Liver (tissue), 9 donors: ENCODE results near the gene OTOGL. TPM values are rescaled to one million over a fixed set of nuclear protein-coding genes. Genes with fewer than 3 reads are reported as not detected.

Experiments used
- DNase-seq: peaks from one replicate; pipeline ENCODE4 v3.0.0-alpha.2; 2017; ENCODE audit warnings: low spot score
- H3K27ac ChIP-seq, 2 donors: one replicate each; pipeline ENCODE4 v1.7.0; 2013; ENCODE audit warnings: inconsistent platforms in 2 of 2, low read length in 2 of 2, control low read depth in 1 of 2, low read depth in 1 of 2, mild to moderate bottlenecking in 1 of 2
- H3K27me3 ChIP-seq, 4 donors: one replicate each; pipeline versions ENCODE4 v1.6.1 to v1.7.0; 2013; ENCODE audit warnings: low read length in 3 of 4, inconsistent platforms in 1 of 4, mild to moderate bottlenecking in 1 of 4, moderate library complexity in 1 of 4; ENCODE audit not compliant: control insufficient read depth in 4 of 4, insufficient read depth in 4 of 4
- H3K36me3 ChIP-seq, 4 donors: one replicate each; pipeline versions ENCODE4 v1.6.1 to v1.7.0; 2013; ENCODE audit warnings: low read length in 3 of 4, mild to moderate bottlenecking in 3 of 4, low read depth in 1 of 4, moderate library complexity in 1 of 4; ENCODE audit not compliant: control insufficient read depth in 4 of 4, insufficient read depth in 3 of 4
- H3K4me1 ChIP-seq, 4 donors: one replicate each; pipeline versions ENCODE4 v1.6.1 to v1.7.0; 2013; ENCODE audit warnings: low read length in 3 of 4, mild to moderate bottlenecking in 3 of 4, moderate library complexity in 1 of 4; ENCODE audit not compliant: control insufficient read depth in 4 of 4, insufficient read depth in 4 of 4
- H3K4me3 ChIP-seq, 3 donors: one replicate each; pipeline versions ENCODE4 v1.6.1 to v1.7.0; 2013; ENCODE audit warnings: low read length in 3 of 3, control low read depth in 1 of 3, low read depth in 1 of 3, mild to moderate bottlenecking in 1 of 3
- H3K9ac ChIP-seq, 2 donors: one replicate each; pipeline ENCODE4 v1.7.0; 2013; ENCODE audit warnings: low read length in 2 of 2, mild to moderate bottlenecking in 2 of 2, moderate library complexity in 2 of 2, control low read depth in 1 of 2, low read depth in 1 of 2
- H3K9me3 ChIP-seq, 4 donors: one replicate each; pipeline versions ENCODE4 v1.6.1 to v1.7.0; 2013; ENCODE audit warnings: low read length in 3 of 4; ENCODE audit not compliant: control insufficient read depth in 4 of 4
- EGR1 ChIP-seq, 2 donors: IDR thresholded peaks; 2 replicates each; pipeline ENCODE4 v1.6.1; 2016 to 2018; ENCODE audit warnings: antibody characterized with exemption in 2 of 2, low read depth in 2 of 2
- FOXA1 ChIP-seq: IDR thresholded peaks from 2 replicates; pipeline ENCODE4 v1.6.1; 2016; ENCODE audit warnings: antibody characterized with exemption
- FOXA2 ChIP-seq: IDR thresholded peaks from 2 replicates; pipeline ENCODE4 v1.6.1; 2016; ENCODE audit warnings: antibody characterized with exemption
- GABPA ChIP-seq, 2 donors: IDR thresholded peaks in 1 of 2; conservative IDR thresholded peaks in 1 of 2; 2 replicates each; pipeline ENCODE4 v1.6.1; 2016; ENCODE audit warnings: antibody characterized with exemption in 2 of 2, mild to moderate bottlenecking in 1 of 2, moderate library complexity in 1 of 2
- HNF4A ChIP-seq, 2 donors: conservative IDR thresholded peaks; 2 replicates each; pipeline ENCODE4 v1.6.1; 2016; ENCODE audit warnings: antibody characterized with exemption in 2 of 2, mild to moderate bottlenecking in 2 of 2
- HNF4G ChIP-seq: IDR thresholded peaks from 2 replicates; pipeline ENCODE4 v1.6.1; 2016; ENCODE audit warnings: antibody characterized with exemption
- JUND ChIP-seq, 2 donors: IDR thresholded peaks; 2 replicates each; pipeline ENCODE4 v1.6.1; 2016; ENCODE audit warnings: antibody characterized with exemption in 2 of 2
- NR2F2 ChIP-seq: IDR thresholded peaks from 2 replicates; pipeline ENCODE4 v1.6.1; 2016; ENCODE audit warnings: antibody characterized with exemption
- RAD21 ChIP-seq, 2 donors: IDR thresholded peaks; 2 replicates each; pipeline ENCODE4 v1.6.1; 2016; ENCODE audit warnings: antibody characterized with exemption in 2 of 2, mild to moderate bottlenecking in 2 of 2
- RXRA ChIP-seq, 2 donors: IDR thresholded peaks; 2 replicates each; pipeline ENCODE4 v1.6.1; 2017 to 2018; ENCODE audit warnings: antibody characterized with exemption in 2 of 2, mild to moderate bottlenecking in 1 of 2
- SP1 ChIP-seq: IDR thresholded peaks from 2 replicates; pipeline ENCODE4 v1.6.1; 2018; ENCODE audit warnings: antibody characterized with exemption, mild to moderate bottlenecking
- TAF1 ChIP-seq: conservative IDR thresholded peaks from 2 replicates; pipeline ENCODE4 v1.6.1; 2016; ENCODE audit warnings: antibody characterized with exemption, mild to moderate bottlenecking
- YY1 ChIP-seq: IDR thresholded peaks from 2 replicates; pipeline ENCODE4 v1.6.1; 2016; ENCODE audit warnings: antibody characterized with exemption, mild to moderate bottlenecking
- WGBS: extraction: QIAGEN DNeasy Blood & Tissue Kit; methylation state at CpG from one replicate; pipeline ENCODE4 v1.1.7; 2013; 5-methylcytosine and 5-hydroxymethylcytosine counted together
- polyA plus RNA-seq, 2 donors: library from polyadenylated mRNA; stranded (reverse) in 1 of 2; unstranded in 1 of 2; fragments of 200-250 nt in 1 of 2; fragments of >200 nt in 1 of 2; fragmentation: Nextera tagmentation in 1 of 2; extraction: Ambion mirVana in 1 of 2; gene quantifications; one replicate each; pipeline versions ENCODE4 v1.2.1 to v1.2.3, GENCODE V29; 2013 to 2015
- total RNA-seq, 2 donors: library from RNA; depleted of rRNA; stranded (reverse); fragments of >200 nt; gene quantifications; one replicate each; pipeline ENCODE4 v1.2.3, GENCODE V29; 2014
- TF ChIP-seq, protein P1 (sequence below): IDR thresholded peaks from 2 replicates; pipeline ENCODE4 v1.6.1; 2016; ENCODE audit warnings: antibody characterized with exemption
- TF ChIP-seq, protein P2 (sequence below): IDR thresholded peaks from 2 replicates; pipeline ENCODE4 v1.6.1; 2016; ENCODE audit warnings: antibody characterized with exemption
- TF ChIP-seq, protein P3 (sequence below): IDR thresholded peaks from 2 replicates; pipeline ENCODE4 v1.6.1; 2016; ENCODE audit warnings: antibody characterized with exemption
- TF ChIP-seq, protein P4 (sequence below): fragments of 150-350 bp; IDR thresholded peaks from 2 replicates; pipeline ENCODE4 v1.5.1; 2017; ENCODE audit warnings: improper control_type of control experiment, low read depth, low read length; ENCODE audit not compliant: missing input control
- TF ChIP-seq, protein P5 (sequence below): IDR thresholded peaks from 2 replicates; pipeline ENCODE4 v1.6.1; 2016; ENCODE audit warnings: antibody characterized with exemption, mild to moderate bottlenecking
- donor health status: healthy.
- donor health status: healthy.
- donor health status: healthy.
- donor health status: healthy.
- donor health status: healthy.

OTOGL gene
- total and polyA plus RNA-seq, 4 donors, result 0.01 to 0.09 (median 0.08) TPM; not detected in 1

DNA sequence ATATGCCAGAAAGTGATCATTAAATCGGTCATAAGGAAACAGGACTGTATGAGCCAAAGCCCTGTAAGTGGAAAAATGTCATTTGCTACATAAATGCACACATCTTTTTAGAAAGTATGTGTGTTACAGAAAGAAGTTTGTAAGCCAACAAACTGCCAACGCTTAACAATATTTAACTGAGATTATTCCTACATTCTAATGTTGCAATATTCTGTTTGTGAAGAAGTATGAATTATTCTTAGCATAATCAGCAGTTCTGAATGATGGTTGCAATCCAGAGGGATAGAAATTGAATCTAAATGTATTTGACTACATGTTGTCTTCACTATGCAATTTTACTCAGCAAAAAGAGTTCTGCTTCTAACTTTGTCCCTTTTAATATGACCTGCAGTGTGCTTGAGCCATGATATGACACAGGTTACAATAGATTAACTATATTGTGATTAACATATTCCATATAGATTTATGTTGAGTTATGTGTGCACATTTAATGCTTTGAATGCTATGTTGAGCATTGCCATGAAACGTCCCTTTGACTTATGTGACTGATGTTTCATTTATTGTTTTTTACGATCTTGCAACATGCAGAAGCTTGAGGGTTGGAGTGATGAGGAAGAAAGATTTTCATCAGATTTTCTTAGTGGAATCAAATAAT, 277.9 kb downstream of the OTOGL start:
- 80% methylated on average over 4 of the region's 4 CpGs for WGBS
- H3K4me1 ChIP-seq, result no peaks in the 10 kb centered on the region
- DNase-seq, result no peak
- no peak overlapping the region for H3K27ac ChIP-seq
- H3K27me3 ChIP-seq, result no peaks in the 10 kb centered on the region
- TF ChIP-seq JUND (IDR thresholded peaks at IDR 0.05), result no peak
- TF ChIP-seq, protein P1, sequence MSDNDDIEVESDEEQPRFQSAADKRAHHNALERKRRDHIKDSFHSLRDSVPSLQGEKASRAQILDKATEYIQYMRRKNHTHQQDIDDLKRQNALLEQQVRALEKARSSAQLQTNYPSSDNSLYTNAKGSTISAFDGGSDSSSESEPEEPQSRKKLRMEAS, result no peak
- TF ChIP-seq EGR1 (IDR thresholded peaks at IDR 0.05; ENCODE audit: low read depth in 2 of 2), result no peak
- TF ChIP-seq, protein P2, sequence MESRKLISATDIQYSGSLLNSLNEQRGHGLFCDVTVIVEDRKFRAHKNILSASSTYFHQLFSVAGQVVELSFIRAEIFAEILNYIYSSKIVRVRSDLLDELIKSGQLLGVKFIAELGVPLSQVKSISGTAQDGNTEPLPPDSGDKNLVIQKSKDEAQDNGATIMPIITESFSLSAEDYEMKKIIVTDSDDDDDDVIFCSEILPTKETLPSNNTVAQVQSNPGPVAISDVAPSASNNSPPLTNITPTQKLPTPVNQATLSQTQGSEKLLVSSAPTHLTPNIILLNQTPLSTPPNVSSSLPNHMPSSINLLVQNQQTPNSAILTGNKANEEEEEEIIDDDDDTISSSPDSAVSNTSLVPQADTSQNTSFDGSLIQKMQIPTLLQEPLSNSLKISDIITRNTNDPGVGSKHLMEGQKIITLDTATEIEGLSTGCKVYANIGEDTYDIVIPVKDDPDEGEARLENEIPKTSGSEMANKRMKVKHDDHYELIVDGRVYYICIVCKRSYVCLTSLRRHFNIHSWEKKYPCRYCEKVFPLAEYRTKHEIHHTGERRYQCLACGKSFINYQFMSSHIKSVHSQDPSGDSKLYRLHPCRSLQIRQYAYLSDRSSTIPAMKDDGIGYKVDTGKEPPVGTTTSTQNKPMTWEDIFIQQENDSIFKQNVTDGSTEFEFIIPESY, result no peak
- no peak for TF ChIP-seq SP1
- no peaks in the 10 kb centered on the region for H3K36me3 ChIP-seq
- no peak overlapping the region for H3K9ac ChIP-seq
- no peak overlapping the region for H3K4me3 ChIP-seq
- H3K9me3 ChIP-seq, result no peaks in the 10 kb centered on the region

DNA sequence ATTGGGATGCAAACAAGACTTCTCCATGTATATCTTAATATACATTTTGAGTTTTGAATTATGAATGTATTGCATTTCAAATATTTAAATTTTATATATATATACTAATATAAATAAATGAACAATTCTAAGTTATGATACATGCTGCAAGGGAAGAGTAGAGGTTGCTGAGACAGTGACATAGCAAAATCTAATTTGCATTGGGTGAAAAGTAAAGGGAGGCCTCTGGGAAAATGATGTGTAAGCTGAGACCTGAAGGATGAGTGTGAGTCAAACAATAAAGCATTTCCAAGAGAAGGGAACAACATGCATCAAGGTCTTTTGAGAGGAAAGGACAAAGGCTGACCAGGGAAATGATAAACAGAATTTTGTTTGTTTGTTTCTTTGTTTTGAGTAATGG, 281.8 kb downstream of the OTOGL start:
- H3K9ac ChIP-seq, result no peak overlapping the region
- TF ChIP-seq RXRA (IDR thresholded peaks at IDR 0.05) (no peak), HNF4A (conservative IDR thresholded peaks at IDR 0.05) (no peak), HNF4G (no peak), SP1 (no peak), FOXA2 (no peak), RAD21 (IDR thresholded peaks at IDR 0.05) (no peak)
- TF ChIP-seq, protein P3, sequence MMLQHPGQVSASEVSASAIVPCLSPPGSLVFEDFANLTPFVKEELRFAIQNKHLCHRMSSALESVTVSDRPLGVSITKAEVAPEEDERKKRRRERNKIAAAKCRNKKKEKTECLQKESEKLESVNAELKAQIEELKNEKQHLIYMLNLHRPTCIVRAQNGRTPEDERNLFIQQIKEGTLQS, result no peak
- TF ChIP-seq, protein P4, sequence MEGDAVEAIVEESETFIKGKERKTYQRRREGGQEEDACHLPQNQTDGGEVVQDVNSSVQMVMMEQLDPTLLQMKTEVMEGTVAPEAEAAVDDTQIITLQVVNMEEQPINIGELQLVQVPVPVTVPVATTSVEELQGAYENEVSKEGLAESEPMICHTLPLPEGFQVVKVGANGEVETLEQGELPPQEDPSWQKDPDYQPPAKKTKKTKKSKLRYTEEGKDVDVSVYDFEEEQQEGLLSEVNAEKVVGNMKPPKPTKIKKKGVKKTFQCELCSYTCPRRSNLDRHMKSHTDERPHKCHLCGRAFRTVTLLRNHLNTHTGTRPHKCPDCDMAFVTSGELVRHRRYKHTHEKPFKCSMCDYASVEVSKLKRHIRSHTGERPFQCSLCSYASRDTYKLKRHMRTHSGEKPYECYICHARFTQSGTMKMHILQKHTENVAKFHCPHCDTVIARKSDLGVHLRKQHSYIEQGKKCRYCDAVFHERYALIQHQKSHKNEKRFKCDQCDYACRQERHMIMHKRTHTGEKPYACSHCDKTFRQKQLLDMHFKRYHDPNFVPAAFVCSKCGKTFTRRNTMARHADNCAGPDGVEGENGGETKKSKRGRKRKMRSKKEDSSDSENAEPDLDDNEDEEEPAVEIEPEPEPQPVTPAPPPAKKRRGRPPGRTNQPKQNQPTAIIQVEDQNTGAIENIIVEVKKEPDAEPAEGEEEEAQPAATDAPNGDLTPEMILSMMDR, result no peak
- TF ChIP-seq, protein P1, result no peak
- DNase-seq, result no peak

DNA sequence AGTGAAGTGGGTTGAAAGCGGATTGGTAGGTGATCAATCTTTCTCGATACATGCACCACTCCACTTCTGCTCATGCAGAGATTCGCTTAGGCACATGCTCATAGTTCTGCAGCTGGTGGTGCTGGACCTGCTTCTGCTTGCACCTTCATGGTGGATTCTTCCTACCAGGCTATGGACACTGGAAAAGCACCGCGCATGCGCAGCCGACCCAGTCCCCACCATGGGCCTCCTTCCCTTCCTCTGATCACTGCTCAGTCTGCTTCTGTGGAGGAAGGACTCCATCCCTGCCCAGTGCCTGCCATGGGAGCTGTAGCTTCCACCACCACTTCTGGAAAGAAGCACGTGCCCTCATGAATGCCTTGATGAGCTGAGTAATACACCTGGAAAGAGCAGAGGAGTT, 282.9 kb downstream of the OTOGL start:
- H3K27me3 ChIP-seq, result no peaks in the 10 kb centered on the region
- H3K36me3 ChIP-seq, result no peaks in the 10 kb centered on the region
- no peak overlapping the region for H3K27ac ChIP-seq
- no peaks in the 10 kb centered on the region for H3K4me1 ChIP-seq
- H3K9ac ChIP-seq, result no peak overlapping the region
- no peaks in the 10 kb centered on the region for H3K9me3 ChIP-seq
- 93% methylated on average over 8 of the region's 8 CpGs for WGBS
- DNase-seq, result no peak
- H3K4me3 ChIP-seq, result no peak overlapping the region
- TF ChIP-seq, protein P1, result no peak
- no peak for TF ChIP-seq RAD21 (IDR thresholded peaks at IDR 0.05)
- TF ChIP-seq GABPA (IDR thresholded peaks at IDR 0.05 in 1 of 2, conservative IDR thresholded peaks at IDR 0.05 in 1 of 2), result no peak
- TF ChIP-seq FOXA1, result no peak
- no peak for TF ChIP-seq HNF4A (conservative IDR thresholded peaks at IDR 0.05)
- TF ChIP-seq SP1, result no peak
- TF ChIP-seq YY1, result no peak
- TF ChIP-seq, protein P5, sequence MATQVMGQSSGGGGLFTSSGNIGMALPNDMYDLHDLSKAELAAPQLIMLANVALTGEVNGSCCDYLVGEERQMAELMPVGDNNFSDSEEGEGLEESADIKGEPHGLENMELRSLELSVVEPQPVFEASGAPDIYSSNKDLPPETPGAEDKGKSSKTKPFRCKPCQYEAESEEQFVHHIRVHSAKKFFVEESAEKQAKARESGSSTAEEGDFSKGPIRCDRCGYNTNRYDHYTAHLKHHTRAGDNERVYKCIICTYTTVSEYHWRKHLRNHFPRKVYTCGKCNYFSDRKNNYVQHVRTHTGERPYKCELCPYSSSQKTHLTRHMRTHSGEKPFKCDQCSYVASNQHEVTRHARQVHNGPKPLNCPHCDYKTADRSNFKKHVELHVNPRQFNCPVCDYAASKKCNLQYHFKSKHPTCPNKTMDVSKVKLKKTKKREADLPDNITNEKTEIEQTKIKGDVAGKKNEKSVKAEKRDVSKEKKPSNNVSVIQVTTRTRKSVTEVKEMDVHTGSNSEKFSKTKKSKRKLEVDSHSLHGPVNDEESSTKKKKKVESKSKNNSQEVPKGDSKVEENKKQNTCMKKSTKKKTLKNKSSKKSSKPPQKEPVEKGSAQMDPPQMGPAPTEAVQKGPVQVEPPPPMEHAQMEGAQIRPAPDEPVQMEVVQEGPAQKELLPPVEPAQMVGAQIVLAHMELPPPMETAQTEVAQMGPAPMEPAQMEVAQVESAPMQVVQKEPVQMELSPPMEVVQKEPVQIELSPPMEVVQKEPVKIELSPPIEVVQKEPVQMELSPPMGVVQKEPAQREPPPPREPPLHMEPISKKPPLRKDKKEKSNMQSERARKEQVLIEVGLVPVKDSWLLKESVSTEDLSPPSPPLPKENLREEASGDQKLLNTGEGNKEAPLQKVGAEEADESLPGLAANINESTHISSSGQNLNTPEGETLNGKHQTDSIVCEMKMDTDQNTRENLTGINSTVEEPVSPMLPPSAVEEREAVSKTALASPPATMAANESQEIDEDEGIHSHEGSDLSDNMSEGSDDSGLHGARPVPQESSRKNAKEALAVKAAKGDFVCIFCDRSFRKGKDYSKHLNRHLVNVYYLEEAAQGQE, result no peak
- no peak for TF ChIP-seq HNF4G
- no peak for TF ChIP-seq NR2F2
- TF ChIP-seq TAF1, result no peak
- TF ChIP-seq, protein P3, result no peak

More for the DNA sequence above, 281.8 kb downstream of the OTOGL start:
- no peaks in the 10 kb centered on the region for H3K9me3 ChIP-seq
- no peaks in the 10 kb centered on the region for H3K27me3 ChIP-seq
- H3K4me1 ChIP-seq, result no peaks in the 10 kb centered on the region
- no peaks in the 10 kb centered on the region for H3K36me3 ChIP-seq
- no peak overlapping the region for H3K4me3 ChIP-seq
- H3K27ac ChIP-seq, result no peak overlapping the region
